ENCODE measurements around the gene MAL. TPM values are rescaled to one million over a fixed set of nuclear protein-coding genes. Genes with fewer than 3 reads are reported as not detected.

MAL gene
- total RNA-seq, 2 donors from 2014 or later, result not detected

DNA sequence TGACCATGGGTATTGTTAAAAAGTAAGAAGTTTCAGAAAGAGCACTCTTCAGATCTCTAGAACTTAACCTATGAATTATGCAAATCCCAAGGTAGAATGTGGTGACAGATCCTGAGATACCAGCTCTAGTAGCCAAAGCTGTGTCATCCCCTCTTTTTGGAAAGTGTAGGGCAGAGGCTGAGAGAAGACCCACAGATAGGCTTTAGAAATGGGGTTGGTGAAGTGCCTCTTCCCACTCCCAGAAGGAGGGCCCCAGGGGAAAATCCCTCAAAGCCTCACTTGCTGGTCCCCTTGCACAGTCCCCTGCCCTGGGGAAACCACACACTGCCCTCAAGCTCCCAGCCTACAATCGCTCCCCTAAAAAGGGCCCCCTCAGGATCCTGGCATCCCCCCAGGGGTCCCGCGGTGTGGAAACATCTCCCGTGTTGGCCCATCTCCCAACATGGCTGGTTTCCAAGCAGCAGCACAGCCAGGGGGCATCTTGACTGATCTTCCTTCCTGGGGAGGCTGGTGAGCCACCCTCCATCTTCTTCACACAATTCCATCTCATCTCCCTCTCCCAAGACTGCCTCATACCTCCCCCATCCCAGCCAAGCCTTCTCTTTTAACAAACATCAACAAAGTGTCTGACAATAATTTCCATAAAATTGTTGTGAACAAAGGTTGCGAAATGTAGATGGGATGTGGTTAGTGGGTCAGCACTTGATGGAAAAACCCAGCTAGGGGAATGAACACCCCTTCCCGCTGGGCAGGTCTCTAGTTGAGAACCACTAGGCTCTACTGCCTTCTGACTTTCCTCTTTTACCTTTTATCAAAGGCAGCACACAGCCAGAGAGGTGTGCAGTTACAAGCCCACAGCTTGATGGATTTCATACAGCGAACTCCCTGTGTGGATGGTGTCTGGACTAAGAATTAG is 25.1 kb downstream of the MAL start:
- TF ChIP-seq CTCF (IDR thresholded peaks at IDR 0.05), result no peak
- DNase-seq (ENCODE audit: low spot score) (no peak), ATAC-seq (ENCODE audit: insufficient number of reproducible peaks, low FRiP score, low read depth) (no peak)
- Histone ChIP-seq H3K27me3 (replicated peaks; ENCODE audit: insufficient read depth) (no peaks in the 10 kb centered on the region), H3K4me3 (no peak overlapping the region), H3K4me1 (ENCODE audit: control insufficient read depth in 1 of 2, low read depth in 2 of 2) (no peaks in the 10 kb centered on the region), H3K27ac (no peak overlapping the region), H3K36me3 (no peaks in the 10 kb centered on the region), H3K9me3 (no peaks in the 10 kb centered on the region)

DNA sequence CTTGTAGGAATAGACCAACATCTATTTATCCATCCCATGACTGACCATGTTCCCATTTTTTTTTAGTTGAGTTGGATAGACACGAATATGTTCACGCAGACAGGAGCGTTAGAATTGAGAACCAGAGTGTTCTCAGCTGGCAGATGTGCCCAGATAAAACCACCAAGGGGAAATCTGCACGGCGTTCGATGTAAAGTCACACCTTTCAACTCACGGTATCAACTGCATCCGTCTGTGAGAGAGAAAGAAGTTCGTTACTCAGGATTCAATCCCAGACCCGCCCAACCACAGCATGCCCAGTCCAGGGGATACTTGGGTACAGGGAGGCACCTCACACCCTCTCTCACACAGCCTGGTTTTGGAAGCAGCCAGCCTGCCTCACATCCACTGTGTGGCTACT is 26.1 kb downstream of the MAL start:
- H3K27me3 ChIP-seq (replicated peaks; ENCODE audit: insufficient read depth), result no peaks in the 10 kb centered on the region
- H3K4me3 ChIP-seq, result no peak overlapping the region
- no peaks in the 10 kb centered on the region for H3K36me3 ChIP-seq
- DNase-seq (ENCODE audit: low spot score) (no peak), ATAC-seq (ENCODE audit: insufficient number of reproducible peaks, low FRiP score, low read depth) (no peak)
- H3K9me3 ChIP-seq, result no peaks in the 10 kb centered on the region
- H3K27ac ChIP-seq, result no peak overlapping the region
- no peaks in the 10 kb centered on the region for H3K4me1 ChIP-seq (ENCODE audit: control insufficient read depth in 1 of 2, low read depth in 2 of 2)
- TF ChIP-seq CTCF (IDR thresholded peaks at IDR 0.05), result no peak

- no peak overlapping the region for H3K4me3 ChIP-seq
- H3K36me3 ChIP-seq, result no peaks in the 10 kb centered on the region
- TF ChIP-seq CTCF (IDR thresholded peaks at IDR 0.05), result no peak
- H3K4me1 ChIP-seq (ENCODE audit: control insufficient read depth in 1 of 2, low read depth in 2 of 2), result no peaks in the 10 kb centered on the region
- H3K27ac ChIP-seq, result no peak overlapping the region
- ATAC-seq (ENCODE audit: insufficient number of reproducible peaks, low FRiP score, low read depth) (no peak), DNase-seq (ENCODE audit: low spot score) (no peak)
- H3K9me3 ChIP-seq, result no peaks in the 10 kb centered on the region
- no peaks in the 10 kb centered on the region for H3K27me3 ChIP-seq (replicated peaks; ENCODE audit: insufficient read depth)
Observed at GRCh38 chr2:95052307-95052706, 26.8 kb downstream of the MAL start.

GRCh38 chr2:95052804-95053479 is 27.4 kb downstream of the MAL start:
- Histone ChIP-seq H3K4me1 (ENCODE audit: control insufficient read depth in 1 of 2, low read depth in 2 of 2) (no peaks in the 10 kb centered on the region), H3K27ac (no peak overlapping the region), H3K9me3 (no peaks in the 10 kb centered on the region), H3K4me3 (no peak overlapping the region), H3K36me3 (no peaks in the 10 kb centered on the region), H3K27me3 (replicated peaks; ENCODE audit: insufficient read depth) (no peaks in the 10 kb centered on the region)
- ATAC-seq (ENCODE audit: insufficient number of reproducible peaks, low FRiP score, low read depth) (no peak), DNase-seq (ENCODE audit: low spot score) (no peak)
- TF ChIP-seq CTCF (IDR thresholded peaks at IDR 0.05), result no peak

GRCh38 chr2:95053543-95053942 is 28.0 kb downstream of the MAL start:
- Histone ChIP-seq H3K27ac (no peak overlapping the region), H3K4me1 (ENCODE audit: control insufficient read depth in 1 of 2, low read depth in 2 of 2) (no peaks in the 10 kb centered on the region), H3K9me3 (no peaks in the 10 kb centered on the region), H3K27me3 (replicated peaks; ENCODE audit: insufficient read depth) (no peaks in the 10 kb centered on the region), H3K4me3 (no peak overlapping the region), H3K36me3 (no peaks in the 10 kb centered on the region)
- DNase-seq (ENCODE audit: low spot score) (no peak), ATAC-seq (ENCODE audit: insufficient number of reproducible peaks, low FRiP score, low read depth) (no peak)
- TF ChIP-seq CTCF (IDR thresholded peaks at IDR 0.05), result no peak

Data from thoracic aorta (tissue), 2 donors.